ENCODE data around the gene IGIP.

The IGIP gene

DNA sequence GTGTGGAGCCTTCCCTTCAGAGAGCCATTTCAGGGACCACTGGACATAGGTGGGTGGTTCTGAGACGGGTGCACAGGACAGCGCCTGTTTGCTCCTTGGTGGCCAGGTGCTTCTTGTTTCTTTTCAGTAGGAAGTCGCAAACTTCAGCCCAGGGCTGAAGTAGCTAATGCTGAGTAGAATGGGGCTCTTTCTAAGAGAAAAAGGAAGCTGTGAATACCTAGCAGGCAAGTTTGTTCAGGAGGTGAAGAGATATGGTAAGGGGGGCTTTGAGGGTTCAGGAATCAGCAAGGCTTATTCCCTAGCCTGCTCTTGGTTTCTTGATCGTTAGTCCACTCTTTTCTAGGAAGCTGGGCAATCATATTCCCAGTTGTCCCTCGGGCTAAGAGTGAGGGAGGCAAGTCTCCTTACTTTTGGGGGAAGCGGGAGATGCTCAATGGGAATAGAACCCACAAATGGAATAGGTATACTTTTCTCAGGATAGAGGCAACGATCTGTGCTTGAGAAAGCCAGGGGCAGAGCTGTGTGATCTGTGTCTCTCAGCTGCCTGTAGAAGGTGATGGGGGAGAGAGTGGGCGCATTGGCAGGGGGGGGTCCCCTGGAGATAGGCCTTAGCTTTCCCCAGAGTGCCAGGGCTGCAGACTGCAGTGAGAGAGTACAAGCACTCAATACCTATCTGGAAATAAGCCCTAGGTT, 13.7 kb upstream of the IGIP start:
- no peak for DNase-seq

DNA sequence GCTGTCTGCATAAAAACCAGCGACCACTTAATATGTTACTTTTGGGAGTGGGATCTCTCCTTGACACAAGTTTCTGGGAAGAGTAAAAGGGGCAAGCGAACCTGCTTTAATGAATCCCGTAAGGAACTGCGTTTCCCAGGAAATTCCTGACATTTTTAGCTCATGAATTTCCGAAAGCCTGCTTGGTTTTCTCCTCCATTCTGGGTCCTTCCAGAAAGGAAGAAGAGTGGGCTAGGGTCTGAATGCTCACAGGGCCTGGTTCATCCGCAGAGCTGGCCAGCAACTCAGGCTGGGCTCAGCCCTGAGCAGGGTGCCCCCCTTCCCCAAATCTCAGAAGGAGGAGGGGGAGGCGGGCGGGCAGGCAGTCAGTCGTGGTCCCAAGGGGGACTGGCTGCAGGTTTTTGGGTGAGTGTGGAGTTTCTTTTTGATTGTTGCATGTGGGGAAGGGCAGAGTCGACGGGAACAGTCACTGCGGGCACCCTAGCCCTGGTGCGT, 13.0 kb upstream of the IGIP start:
- DNase-seq: no peak

DNA sequence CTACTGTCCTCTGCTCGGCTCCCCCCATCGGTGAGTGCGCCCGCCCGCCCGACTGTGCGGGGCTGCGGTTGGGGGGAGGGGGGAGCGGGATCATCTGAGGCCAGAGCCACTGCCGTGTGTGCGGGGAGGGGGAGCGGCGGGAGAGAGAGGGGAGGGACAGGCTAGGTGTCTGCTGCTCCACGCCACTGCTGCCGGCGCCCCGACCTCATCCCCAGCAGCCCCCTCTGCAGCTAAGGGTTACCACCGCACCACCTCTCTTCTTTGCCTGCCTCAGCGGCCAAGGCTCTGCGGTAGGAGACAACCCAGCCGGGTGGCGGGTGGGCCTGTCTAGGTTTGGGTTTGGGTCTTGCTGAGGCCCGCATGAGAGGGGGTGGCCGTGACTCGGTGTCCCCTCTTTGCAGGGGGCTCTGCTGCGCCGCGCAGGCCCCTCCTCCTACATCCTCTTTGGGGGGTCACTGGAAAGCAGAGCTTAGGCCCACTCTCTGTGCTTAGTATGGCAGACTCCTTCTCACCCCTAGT, 12.5 kb upstream of the IGIP start:
- DNase-seq: no peak

DNA sequence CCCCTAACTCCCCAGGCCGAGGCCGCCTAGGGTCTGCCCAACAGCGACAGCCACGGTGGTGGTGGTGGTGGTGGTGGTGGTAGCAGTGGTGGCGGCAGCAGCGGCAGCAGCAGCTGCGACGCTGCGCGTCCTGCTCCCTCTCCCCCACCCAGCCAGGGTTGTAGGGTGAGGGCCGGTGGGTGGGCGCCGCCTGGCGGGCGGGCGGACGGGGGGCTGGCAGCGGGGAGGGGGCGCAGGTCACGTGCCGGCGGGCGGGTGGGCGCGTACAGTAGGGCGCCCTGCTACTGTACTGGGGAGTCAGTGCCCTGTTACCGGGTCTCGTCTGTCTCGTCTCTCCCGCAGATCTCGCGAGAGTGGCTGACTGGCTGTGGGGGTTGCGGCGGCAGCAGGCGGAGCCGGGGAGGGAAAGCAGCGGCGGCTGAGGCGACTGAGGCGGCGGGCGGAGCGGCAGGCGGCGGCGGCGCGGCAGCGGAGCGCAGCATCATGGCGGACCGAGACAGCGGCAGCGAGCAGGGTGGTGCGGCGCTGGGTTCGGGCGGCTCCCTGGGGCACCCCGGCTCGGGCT, 12.0 kb upstream of the IGIP start, which contains the start of gene PURA:
Gene PURA, plus strand, starts transcription at position 411 of the 565 bp plus-strand sequence. Its CDS starts 73 bp downstream, at position 484.
- peak; percentile 94 to 97 for DNase-seq

DNA sequence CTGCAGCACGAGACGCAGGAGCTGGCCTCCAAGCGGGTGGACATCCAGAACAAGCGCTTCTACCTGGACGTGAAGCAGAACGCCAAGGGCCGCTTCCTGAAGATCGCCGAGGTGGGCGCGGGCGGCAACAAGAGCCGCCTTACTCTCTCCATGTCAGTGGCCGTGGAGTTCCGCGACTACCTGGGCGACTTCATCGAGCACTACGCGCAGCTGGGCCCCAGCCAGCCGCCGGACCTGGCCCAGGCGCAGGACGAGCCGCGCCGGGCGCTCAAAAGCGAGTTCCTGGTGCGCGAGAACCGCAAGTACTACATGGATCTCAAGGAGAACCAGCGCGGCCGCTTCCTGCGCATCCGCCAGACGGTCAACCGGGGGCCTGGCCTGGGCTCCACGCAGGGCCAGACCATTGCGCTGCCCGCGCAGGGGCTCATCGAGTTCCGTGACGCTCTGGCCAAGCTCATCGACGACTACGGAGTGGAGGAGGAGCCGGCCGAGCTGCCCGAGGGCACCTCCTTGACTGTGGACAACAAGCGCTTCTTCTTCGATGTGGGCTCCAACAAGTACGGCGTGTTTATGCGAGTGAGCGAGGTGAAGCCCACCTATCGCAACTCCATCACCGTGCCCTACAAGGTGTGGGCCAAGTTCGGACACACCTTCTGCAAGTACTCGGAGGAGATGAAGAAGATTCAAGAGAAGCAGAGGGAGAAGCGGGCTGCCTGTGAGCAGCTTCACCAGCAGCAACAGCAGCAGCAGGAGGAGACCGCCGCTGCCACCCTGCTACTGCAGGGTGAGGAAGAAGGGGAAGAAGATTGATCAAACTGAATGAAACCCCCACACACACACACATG, 11.2 kb upstream of the IGIP start:
- DNase-seq: peak; percentile 52 to 53

DNA sequence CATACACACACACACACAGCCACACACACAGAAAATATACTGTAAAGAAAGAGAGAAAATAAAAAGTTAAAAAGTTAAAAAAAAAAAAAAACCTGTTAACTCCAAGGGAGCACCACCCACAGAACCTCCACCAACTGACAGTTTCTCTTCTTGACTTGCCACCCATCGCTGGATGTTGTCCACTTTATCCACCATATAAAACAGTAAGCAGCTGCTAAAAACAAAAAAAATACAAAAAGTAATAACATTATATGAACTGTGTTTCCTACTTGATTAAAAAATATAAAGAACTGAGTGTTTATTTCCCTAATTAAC, 10.6 kb upstream of the IGIP start:
- no peak for DNase-seq

DNA sequence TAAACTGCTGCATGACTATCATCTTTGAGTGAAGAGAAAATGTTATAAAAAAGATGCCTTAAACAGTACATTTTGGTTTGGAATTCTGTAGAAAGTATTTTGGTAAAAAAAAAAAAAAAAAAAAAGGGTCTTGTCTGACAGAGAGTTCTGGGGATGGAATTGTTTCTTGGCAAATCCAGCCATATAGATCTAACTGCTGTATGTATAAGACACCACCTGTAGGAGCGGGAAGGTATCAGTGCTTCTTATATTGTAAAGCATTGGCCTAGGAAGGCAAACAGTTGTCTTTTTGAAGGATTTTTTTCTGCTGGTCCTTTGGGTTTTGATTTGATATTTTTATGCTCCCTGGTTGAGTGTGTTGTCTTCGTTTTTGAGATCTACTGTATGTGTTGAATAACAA, 9.0 kb upstream of the IGIP start:
- DNase-seq: no peak

DNA sequence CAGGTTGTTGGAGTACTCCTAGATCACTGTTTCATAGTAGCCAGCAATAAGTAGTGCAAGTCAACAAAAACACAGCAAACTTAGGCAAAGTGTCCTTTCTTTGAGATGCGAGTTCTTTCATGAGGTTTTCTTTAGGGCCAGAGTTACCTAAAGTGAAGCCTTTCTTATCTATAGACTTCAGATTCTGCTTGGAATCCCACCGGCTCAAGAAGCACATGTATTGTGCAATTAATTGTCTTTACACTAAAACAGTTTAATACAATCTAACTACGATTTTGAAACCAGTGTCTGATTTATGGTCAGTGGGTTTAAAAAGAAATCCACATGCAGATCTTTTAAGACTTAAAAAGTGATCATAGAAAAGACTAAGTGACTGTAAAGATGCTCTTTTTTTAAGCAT, 8.2 kb upstream of the IGIP start:
- DNase-seq: no peak

DNA sequence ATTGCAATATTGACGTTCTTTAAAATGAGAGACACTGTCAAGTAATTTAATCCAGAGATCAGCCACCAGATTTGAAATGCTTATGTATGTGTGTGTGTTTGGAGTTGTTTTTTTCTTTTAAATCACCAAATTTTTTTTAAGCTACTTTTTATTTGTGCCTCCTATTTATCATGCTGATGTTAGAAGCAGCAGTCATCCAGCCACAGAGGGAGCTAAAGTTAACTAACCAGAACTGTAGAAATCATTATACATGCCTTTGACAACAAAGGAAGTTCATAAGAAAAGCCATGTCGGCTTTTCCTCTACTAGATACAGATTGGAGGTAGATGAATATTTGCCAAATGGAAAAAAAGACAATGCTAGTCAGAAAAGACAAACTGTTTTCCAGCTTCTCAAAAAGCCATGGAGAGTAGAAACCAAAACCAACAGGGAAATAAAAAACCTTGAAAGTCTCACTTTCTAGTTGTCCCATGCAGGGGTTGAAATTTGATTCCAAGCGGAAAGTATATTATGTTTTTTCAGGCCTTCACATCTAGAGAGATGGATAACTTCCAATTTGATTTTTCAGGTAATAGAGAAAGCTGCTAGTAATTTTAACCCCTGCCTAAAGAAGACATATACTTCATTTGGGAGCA, 7.3 kb upstream of the IGIP start:
- no peak for DNase-seq

DNA sequence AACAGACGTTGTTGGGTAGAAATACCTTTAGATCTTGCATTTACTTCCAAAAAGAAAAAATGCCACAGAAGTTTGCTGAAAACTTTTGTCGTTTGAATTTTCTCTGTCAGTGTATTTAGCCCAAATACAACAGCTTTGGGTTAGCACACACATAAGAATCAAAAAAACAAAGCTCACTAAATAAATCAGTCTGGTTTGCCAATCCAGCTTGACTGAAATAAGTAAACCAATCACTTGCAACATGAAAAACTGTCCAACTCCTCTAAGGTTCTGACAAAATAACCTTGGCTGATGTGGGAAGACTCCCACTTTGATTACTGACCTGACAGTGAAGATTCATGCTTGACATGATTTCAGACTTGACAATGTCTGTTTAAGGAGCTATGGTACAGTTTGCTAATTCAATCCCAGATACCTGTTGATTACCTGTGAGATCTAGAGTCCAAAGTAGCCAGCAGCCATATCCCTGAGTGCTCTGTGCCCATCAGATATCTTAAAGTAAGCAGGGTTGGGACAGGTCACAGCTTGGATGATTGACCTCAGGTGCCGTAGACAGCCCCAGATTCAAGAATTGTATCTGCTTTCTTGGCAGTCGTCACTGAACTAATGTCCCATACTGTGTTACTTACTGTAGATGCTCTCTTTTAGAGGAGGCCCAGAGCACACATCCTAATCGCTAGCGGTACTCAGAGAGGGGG, 727 bp downstream of the IGIP start:
- DNase-seq: no peak

DNA sequence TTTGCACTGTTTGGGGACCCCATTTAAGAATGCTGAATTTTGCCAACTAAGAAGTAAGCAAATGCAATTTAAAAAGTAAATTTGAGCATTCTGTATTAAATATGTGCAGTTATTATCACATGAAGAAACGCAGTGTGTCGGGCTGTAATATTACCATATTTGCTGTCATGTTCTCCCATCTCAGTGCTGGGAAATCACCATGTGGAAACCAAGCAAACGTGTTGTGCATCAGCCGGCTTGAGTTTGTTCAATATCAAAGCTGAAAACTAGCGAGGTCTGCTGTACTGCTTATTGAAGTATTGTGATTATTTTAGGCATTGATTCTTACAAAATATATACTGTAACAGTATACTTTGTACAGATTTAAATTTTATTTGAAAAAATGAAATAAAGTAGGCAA, 2.6 kb downstream of the IGIP start:
- DNase-seq: no peak

DNA sequence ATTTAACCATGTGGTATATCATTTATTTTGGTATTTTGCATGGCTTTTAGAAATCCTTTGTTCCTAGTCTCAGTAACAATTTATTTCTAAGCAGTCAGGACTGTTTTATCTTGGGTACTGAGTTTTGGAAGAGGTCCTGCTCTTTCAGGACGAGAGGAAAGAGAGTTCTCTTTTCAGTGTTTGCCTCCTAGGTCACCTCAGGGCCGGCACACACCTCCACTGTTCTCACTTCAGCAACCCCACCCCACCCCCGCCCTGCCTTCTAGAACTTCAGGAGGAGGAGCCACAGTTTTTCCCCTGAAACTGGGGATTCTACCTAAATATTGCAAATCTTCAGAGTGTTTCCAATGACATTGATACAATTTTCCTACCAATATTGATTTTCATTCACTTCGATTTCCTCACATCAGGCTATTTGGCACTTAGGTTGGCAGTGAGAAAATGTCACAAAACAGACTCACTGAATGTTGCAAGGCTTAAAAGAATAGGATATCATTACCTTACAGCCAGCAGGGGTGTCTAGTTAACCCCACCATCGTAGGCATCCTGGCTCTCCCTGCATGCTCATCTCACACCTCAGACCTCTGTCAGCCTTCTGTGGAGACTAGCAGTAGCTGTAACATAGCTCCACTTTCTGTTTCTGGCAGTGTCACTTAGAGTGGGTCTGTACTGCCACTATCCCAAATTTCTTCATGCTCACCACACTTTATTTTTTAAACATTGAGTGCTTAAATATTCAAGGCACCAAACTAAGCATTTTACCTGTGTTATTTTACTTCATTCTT, 5.4 kb downstream of the IGIP start:
- no peak for DNase-seq

DNA sequence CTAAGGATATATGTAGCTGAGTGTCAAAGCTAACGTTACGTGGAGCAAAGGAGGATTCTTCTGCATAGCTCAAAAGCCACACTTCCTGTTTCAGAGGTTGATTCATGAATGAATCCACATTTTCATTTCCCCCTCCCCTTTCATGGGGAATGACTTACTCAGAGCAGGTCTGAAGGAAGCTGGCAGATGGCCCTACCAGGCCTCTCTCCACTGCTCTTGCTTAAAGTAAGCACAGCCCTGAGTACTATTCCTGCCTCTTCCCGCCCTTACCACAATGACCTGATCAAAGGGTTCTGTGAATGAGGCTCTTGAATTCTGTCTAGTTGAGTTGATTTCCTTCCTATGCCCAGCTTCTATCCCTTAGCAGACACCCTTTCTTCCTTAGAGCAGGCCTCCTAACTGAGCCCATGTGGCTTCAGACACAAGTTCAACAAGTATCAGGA, 6.3 kb downstream of the IGIP start:
- no peak for DNase-seq

DNA sequence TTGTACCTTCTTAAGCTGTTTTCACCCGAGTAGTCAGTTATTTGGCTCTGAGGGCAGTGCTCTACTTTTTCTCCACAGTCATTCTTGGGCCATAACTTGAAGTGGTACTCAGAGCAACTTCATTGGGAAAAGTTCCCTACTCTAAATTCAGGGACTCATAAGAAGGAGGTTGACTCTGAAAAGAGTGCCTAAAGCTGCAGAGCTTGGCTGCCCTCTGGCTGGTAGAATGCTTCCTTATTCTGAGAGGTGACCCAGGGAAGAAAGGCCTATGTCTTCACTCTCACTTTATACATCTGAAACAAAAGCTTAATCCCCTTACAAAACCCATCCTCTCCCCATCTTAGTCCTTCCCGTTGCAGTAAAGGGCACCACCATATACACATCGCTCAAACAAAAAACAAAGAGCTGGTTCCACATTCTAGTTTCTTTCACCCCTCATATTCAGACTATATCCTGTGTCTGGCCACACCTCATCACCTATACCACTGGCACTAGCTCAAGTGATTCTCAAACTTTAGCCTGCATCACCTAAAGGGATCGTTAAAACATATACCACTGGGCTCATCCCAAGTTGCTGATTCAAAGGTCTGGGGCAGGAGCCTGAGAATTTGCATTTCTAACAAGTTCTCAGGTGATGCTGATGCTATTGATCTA, 7.9 kb downstream of the IGIP start:
- DNase-seq: no peak

DNA sequence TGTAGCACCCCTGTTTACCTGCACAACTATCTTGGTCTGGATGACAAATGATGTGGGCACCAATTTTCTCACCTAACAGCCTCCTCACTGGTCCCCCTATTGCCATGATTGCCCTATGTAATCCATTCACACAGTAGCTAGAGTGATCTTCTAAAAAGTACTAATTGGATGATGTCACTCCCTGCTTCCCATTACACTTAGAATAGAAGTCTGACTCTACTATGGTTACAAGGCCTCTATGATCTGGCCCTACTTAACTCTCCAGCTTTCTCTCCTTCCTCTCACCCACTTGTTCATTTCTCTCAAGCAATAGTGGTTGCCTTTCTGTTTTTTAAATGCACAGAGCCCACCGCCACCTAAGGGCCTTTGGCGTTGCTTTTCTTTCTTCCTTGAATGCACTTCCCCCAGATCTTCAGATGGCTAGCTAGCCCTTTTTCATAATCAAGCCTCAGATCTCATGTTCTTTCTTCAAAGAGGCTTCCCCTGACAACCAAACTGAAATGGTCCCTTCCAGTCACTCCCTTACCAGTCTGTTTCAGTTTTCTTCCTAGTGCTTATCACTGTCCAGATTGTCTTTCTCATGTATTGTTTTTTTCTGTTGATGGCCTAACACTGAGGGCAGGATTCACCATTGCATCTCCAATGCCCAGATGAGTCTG, 8.7 kb downstream of the IGIP start:
- no peak for DNase-seq

DNA sequence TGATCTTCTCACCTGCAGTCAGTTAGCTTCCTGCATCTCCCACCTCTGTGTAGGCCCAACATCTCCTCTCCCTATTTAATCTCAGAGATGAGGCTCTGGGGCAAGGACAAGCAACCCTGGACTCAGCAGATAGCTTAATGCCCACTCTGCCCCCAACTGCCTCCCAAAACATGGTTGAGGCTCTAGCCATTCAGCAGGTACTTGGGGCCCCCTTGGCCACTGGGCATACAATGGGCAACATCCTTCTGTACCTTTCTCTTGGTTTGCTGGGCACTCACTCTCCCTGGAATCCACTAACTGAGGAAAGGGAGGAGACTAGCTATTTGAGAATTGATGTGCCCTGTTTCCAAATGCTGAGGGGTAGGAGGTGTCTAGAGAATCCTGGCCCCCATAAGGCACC, 9.4 kb downstream of the IGIP start:
- no peak for DNase-seq

DNA sequence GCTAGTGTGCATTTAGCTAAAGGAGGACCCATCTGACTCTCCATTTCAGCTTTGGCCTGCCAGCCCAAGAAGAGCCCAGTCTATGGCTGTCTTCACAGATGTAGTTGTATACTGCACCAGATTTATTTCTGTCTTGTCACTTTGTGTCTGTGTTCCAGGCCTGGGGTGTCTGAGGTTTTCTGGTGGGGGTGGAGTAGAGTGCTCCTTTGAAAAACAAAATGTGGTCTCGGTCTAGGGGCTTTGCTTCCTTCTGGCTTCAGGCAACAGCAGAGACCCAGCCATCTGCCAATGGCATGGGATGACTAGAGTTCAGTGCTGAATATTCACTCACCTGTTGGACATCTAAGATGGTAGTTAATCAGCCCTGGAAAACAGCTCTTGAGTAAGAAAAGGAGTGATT, 10.9 kb downstream of the IGIP start:
- DNase-seq: no peak

DNA sequence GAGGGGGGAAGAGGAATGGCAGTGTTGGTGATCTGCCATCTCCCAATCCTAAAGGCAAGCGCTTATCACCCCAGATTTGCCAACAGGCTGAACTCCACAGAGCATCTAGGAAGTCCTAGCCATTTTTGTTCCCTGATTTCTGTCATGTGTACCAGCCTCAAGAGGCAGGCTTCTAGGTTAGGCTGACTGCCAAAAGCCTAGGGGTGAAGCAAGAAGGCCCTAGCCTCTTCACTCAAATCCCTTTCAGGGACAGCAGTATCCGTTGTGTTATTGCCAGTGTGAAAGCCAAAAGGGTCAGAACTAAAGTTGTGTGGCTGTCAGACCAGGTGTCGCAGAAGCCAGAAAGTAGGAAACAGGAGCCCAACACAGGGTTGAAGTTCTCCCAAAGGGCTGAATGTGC, 14.7 kb downstream of the IGIP start:
- no peak for DNase-seq

DNA sequence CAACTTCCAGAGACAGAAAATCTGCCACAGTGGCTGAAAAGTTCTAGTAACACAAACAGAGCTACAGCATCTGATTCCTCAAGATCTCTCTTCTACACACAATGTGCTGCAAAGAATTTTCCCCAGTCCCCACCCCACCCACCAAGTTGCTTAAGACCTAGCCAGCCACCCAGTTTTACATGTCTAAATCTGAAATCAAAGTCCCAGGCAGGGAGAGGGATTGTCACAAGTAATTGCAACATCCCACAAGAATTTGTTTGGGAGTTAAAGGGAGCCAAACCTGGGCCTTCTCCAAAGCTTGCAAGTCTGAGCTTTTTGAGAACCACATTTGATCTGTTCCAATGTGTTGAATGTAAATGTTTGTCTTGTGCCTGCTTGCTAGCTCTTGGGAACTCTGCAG, 15.5 kb downstream of the IGIP start:
- no peak for DNase-seq

DNA sequence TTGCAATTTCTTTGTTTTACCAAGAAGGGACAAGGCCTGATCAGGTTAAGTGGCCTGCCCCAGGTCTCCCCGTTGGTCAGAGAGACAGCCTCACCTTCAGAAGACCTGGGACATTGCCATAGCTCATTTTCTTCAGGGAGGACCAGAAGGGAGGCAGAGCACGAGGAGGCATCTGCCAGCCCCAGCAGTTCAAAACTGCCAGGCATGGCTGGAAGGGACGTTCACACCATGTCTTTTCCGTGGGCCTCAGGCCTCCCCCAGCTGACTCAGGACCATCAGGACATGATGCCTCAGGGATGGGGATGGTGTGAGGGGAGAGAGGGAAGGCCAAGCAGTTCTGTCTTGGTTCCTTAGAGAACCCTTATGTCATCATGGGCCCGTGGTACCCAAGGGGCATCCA, 16.5 kb downstream of the IGIP start:
- no peak for DNase-seq

DNA sequence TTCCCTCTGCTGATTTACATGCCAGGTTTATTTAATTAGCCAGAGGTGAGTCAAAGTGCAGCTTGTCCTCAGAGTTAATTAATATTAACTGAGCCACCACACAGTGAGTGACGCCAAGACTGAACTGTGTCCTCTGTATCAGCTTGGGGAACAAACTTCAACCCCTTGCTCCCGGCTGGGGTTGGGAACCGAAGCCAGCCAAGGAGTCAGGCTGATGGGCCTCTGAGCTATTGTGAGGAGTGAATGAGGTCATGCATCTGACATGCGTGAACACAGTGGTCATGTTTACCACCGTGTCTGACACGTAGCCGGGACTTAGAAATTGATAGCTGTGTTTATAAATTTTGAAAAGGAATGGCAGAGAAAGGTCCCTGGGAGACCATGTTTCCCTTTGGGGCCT, 17.1 kb downstream of the IGIP start:
- no peak for DNase-seq
